ENCODE results near the gene PPP2R5B.
A peak's percentile ranks its signal among the peaks of the same experiment; 100 is the strongest.

PPP2R5B gene

DNA sequence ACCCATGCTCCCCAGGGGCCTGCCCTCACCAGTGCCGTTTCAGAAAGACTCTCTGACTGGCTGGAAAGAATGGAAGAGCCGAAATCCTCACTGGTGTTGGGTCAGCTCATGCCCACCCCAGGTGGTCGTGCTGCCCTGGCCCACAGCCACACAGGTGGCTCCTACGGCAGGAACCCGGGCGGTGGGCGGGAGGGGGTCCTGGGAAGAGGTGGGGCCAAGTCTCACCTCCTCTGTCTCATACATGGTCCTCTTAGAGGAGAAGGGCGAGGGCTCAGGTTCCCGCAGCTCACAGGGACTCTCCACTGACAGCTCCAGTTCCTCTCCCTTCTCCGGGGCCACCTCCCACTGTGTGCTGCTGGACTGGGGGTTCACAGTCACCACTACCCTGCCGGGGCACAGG is 15.7 kb upstream of the PPP2R5B start:
- no peak for DNase-seq (ENCODE audit: low read depth)

DNA sequence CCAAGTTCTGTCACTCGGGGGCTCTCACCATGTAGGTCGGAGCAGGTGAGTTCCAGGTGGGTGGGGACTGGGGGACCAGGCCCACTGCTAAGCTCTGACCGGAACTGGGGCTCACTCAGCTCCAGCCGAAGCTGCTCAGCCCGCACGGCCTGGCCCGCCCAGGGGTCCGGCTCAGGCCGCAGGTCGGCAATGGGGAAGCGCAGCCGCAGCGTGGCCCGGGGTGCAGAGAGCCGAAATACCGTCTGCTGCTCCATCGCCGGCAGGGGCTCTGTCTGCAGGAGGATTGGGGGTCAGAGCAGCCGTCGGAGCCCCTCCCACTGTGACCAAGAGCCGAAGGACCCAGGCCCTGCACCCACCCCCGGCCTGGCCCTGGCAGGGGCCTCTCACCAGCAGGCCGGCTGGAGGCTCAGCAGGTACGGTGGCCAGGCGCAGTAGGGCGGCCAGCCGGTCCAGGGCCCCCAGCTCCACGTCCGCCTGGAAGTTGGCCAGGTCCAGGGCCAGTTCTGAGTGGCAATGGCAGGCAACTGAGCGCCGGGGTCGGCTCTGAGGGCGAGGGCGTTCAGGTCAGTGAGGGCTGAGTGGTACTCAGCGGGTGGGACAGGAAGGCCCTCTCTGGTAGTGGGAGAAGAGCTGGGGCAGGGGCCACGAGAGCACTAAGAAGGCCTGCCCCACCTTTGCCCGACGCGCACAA is 14.7 kb upstream of the PPP2R5B start:
- no peak for DNase-seq (ENCODE audit: low read depth)

DNA sequence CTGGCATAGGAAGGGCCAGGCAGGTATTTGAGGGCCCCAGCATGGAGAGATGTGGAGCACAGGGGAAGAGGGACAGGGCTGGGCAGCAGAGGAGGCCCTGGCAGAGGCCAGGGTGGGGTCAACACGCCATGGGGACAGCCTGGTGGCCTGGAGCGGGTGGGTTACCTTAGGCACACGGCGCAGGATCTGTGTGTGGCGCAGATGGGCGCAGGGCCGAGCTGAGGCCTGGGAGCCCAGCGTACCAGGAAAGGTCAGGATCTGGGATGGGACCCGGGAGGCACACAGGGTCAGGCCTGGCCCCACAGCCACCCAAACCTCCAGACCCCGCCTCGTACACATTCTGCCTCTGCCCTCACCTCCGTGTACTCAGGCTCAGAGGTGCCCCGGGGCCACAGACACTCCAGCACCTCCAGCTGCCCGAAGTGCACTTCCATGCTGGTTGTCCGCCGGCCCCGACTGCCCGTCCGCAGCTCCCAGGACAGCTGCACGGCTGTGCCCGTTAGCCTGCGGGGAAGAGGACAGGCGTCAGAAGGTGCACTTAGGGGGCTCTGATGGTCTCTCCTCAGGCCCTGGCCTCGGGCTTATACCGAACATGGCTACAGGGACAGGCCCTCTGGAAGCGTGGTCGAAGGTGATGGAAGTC is 13.9 kb upstream of the PPP2R5B start:
- DNase-seq (ENCODE audit: low read depth) = no peak

DNA sequence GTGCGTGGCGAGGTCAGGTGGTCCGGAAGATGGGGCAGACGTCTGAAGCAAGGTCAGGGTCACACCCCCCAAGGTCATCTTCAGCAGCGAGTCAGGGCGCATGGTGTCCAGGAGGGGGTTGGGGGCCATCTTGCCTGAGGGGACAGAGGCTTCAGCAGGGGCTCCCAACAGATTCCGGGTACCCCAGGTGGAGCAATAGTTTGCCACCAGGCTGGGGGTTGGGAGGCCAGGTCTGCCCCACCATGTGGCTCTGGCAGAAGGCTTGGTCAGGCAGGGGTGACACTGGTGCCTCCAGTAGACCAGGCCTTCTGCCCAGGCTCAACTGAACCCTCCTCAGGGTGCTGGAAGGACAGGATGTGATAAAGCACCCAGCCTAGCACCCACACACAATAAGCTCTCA is 13.3 kb upstream of the PPP2R5B start:
- DNase-seq (ENCODE audit: low read depth) = no peak

DNA sequence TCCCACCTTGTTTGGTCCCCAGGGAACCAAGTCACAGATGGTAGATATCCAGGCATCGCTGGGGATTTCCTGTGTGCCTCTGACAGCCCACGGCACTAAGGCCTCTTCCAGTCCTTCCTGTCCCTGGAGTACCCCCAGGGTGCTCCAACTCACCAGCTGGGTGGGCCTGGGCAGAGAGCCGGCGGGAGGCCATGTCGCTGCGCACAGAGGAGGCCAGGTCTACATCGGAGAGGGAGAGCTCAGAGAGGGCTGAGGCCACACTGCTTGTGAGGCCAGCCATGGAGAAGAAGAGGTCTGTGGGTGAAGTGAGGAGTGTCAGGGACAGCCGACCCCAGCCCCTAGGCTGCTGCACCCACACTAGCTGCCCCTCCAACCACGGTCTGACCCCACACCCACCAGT is 12.8 kb upstream of the PPP2R5B start:
- no peak for DNase-seq (ENCODE audit: low read depth)

DNA sequence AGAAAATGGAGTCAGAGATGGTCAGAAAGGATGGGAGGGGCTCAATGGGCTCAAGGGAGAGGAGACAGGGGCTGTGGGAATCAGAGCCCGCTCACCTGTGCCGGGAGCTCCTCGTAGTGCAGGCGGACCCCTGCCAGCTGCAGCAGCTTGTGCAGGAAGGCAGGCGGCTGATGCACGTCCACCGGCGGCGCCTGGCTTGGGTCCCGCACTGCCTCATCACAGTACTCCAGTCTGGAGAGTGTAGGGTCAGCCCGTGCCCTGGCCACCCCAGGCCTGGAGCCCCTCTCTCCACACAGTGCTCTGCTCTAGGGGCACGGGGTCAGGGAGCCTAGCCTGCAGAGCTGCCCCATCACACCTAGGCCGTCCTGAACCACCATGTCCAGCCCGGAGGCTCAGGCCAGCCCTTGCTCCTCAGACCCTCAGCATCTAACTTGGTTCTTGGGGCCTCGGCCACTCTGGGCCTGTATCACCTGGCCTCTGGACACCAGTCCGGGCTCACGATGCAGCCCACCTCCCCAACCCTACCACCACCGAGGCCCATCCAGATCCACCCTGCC is 11.2 kb upstream of the PPP2R5B start:
- DNase-seq (ENCODE audit: low read depth) = no peak

DNA sequence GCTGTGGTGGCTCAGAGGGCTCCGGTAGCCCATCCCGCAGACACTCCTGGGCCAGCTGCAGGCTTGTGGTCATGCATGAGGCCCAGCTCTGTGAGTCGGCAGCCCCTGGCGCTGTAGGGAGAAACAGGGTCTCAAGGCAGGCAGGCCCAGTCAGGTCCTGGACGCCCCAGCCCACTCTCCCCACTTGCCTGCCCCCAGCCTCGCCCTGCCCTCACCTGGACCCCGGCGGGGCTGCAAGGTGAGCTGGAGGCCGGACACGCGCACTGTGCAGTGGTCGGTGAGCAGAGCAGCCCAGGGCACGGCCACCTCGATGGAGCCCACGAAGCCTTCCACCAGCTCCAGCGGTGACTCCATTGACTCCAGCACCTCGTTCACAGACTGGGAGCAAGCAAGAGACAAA is 10.4 kb upstream of the PPP2R5B start:
- DNase-seq (ENCODE audit: low read depth) = no peak

DNA sequence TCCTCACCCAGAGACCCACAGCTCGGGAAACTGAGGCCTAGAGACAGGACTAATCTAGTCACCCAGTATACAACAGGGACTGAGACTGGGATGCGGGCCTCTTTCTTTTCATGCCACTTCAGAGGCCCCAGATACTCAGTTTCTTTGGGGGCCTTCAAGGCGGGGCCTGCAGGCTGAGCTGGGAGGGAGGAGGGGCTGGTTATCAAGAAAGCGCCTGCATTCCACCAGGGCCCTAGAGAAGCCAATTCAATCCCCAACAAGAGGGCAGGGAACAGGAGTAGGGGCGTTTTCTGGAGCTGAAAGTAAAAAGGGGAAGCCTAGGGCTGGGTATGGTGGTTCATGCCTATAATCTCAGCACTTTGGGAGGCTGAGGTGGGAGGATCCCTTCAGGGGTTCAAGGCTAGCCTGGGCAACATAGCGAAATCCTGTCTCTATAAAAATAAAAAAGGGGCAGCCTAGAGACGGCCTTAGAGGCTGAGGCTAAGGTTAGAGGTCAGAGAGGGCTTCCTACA is 9.1 kb upstream of the PPP2R5B start:
- no peak for DNase-seq (ENCODE audit: low read depth)

DNA sequence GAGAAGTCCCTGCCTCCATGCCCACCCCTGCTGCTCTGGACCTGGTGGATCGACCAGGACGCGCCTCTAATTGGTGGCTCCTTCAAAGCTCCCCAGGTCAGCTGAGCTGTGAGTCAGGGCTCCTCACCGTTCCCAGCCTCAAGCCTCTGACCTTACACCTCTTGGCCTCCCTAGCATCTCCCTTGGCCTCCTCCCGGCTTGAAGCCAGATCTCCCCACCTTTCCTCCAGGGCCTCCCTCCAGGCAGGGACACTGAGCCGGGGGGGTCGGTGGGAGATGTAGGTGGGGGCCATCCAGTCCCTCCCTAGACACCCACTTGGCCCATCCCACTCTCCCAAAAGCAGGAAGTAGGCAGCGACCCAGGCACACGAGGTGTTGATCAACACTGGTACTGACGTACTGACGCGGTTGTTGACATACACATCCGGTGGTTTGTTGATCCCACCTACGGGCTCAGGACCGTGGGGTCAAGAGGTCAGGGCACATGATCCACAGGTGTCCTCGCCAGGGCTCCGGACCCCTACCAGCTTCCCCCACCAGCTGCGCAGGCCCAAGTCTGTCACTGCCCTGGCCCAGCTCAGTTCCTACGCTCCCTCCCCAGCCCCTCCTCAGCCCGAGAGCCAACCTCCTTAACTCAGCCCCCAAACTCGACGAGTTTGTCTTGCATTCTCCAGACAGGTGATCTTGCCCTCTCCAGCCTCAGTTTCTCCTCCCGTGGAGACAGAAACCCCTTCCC is 8.3 kb upstream of the PPP2R5B start:
- DNase-seq (ENCODE audit: low read depth) = peak; percentile 50

DNA sequence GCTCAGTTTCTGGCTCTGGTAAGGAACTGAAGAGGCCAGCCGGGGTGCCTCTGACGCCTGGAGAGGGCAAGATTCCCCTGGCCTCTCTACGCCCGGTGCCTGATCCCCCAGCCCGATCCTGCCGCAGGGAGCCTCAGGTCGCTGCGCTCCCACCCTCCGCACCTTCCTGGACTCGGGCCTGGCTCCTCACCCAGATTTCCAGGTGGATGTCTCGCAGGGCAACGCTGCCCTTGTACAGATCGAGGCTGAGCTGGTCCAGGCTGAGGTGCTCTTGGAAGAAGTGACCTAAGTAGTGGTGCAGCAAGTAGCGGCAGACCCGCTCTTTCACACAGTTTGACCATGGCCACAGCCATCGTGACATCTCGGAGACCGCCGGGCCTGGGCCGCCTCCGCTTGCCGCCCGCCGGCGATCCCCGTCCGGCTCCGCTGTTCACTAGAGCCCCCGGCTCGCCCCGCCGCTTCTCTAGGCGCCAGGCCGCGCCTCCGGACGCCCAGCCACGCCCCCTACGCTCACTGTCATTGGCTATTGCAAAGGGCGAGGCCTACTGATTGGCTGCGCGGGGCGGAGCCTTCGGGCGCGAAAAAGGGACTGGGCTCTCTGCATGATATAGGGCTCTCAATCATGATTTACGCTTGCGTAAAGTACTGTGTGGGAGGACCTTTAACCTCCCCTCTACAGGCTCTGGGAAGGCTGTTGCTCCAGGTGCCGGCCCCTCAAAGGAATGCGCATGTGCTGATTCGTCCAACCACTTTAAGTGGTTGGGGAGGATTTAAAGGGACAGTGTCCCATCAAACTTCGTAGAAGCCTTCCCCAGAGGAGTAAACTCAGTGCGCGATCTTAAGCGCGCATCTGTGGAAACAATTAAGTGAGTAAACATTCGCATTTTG is 7.5 kb upstream of the PPP2R5B start, which contains the start of gene ATG2A:
TSS of gene ATG2A (minus strand) at position 435 of the 888 bp plus-strand sequence. CDS start at position 361, 74 bp downstream.
- peak; percentile 100 for DNase-seq (ENCODE audit: low read depth)

DNA sequence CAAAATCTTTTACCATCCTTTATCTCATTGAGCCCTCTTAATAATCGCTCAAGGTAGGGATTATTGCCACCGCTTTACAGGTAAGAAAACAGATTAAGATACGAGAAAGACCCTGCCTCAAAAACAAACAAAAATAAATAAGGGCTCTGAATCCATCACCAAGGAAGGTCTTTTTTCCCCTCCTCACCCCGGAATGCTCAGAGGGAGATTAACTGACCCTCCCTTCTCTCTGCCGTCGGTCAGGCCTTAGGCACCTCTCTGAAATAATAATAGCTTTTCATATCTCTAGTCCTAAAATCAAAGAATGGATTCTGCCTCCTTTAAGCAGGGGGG is 6.9 kb upstream of the PPP2R5B start:
- DNase-seq (ENCODE audit: low read depth) = no peak

DNA sequence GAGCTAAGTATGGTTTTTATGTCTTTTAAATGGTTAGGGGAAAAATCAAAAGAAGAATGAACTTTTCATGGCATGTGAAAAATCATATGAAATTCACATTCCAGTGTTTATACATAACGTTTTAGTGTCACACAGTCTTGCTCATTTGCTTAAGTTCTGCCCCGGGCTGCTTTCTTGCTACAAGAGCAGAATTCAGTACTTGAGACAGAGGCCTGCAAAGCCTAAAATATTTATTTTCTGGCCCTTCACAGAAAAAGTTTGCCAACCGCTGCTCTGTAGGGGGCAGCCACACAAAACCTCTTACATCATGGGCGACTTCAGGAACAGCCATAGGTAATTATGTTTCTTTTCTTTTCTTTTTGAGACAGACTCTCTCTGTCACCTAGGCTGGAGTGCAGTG is 6.5 kb upstream of the PPP2R5B start:
- peak; percentile 70 for DNase-seq (ENCODE audit: low read depth)

DNA sequence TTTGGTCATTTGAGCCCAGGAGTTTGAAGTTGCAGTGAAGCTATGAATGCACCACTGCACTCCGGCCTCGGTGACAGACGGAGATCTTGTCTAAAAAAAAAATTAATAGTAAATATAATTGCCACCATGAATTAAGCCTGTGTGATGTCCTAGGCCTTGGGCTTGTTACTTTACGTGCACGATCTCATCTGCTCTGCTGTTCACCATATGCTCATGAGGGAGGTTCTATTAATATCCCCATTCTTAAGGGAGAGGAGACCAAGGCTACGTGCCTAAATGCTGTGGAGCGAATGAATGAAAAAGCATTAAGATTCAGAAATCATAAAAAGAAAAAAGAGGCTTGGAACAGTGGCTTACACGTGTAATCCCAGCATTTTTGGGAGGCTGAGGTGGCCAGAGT is 4.9 kb upstream of the PPP2R5B start:
- no peak for DNase-seq (ENCODE audit: low read depth)

DNA sequence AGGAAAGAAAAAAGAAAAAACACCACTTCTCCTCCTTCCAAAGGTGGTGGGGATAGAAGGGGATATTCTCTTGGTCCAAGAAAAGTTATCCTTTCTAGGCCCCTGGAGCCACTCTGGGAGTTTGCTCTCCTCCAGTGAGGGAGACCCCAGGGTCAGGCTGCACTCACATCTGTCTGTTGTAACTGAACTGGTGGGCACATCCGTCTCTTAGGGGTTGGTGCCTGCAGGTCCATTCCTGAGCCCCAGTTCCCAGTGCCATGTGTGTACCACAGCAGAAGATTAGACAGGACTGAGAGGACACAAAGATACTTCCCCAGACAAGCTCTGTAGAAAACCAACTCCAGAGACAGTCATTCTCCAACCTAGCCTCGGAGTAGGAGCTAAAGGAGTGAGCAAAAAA is 4.4 kb upstream of the PPP2R5B start:
- DNase-seq (ENCODE audit: low read depth) = no peak

DNA sequence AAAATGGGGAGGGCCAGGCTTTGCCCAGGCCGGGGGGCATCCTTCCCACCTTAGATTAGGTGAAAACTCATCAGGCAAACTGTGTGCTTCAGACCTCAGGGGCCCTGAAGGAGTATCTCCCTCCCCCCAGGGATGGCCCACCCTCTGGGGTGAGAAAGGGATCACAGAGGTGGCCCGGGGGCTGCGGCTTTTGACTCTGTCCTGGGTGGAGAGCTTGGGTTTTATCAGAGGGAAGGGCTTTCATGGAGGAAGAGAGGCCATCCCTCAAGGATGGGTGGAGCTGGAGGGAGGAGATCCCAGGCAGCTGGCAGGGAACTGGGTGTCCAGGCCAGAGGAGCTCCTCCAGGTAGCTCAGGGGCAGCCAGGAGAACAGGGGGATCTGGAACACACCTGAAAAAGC is 3.1 kb upstream of the PPP2R5B start:
- no peak for DNase-seq (ENCODE audit: low read depth)

DNA sequence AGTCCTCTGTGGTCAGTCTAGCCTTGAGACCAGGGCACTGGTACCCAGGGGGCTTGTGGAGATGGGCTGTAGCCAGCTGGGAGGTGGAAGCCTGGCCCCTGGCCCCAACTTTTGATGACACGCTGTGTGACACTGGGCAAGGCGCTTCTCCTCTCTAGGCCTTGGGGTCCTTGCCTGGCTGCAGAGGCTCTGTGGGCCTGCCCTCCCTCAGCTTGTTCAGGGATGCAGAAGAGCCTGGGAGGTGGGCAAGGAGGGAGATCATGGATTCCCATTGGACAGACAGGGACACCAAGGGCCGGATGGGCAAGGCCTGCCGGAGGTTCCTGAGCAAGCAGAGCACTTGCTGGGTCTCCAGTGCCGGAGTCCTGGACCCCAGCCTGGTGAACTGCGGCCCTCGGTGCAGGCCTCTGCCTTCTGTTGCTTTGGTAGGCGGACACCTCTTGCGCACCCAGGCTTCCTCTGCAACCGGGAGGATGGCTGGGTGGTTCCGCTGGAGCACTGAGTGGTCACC is 1.3 kb upstream of the PPP2R5B start:
- no peak for DNase-seq (ENCODE audit: low read depth)

DNA sequence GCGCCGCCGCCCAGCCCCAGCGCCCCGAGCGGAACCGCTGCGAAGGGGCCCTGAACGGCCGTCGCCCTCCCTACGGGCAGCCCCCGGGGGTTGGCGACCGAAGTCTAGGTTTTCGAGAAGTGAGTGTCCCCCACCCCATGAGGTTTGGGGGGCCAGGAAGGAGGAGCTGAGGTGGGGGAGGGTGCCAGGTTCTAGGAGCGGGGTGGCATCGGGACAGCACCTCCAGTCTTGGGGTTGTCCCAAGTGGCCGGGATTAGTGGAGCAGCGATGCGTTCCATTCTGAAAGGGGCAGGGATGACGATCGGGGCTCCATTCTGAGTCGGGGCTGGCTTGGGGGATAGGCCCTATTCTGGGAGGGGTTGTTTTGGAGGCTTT is 408 bp downstream of the PPP2R5B start:
- no peak for DNase-seq (ENCODE audit: low read depth)

DNA sequence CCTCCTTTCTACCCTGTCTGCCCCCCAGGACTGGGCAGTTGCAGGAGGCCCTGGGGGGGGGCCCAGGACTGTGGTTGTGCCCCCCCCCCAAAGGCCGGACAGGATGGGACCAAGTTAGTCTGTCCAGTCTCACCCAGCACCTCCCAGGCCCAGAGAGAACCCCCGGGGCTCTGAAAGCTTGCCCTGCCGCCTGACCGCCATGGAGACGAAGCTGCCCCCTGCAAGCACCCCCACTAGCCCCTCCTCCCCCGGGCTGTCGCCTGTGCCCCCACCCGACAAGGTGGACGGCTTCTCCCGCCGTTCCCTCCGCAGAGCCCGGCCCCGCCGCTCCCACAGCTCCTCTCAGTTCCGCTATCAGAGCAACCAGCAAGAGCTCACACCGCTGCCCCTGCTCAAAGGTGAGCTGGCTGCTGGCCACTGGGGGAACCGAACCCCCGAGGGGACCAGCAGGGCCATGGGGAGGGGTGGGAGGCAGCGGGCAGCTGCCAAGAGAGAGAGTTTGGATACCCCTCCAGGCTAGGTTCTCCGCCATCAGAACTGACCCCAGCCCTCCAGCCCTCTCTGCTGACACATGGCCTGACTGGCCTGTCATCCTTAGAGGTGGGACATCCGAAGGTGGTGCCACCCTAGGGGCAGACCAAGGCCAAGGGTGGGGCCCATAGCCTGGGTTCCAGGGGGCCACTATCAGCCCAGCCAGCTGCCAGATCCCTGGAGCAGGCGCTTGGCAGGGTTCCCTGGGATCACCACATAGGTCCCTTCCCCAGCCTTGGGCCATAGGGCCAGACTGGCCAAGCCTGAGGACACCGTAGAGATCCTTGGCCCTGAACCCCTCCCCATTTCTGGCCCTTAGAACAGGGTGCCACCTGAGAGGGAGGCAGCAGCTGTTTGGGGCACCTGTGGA is 1.3 kb downstream of the PPP2R5B start:
- no peak for DNase-seq (ENCODE audit: low read depth)

DNA sequence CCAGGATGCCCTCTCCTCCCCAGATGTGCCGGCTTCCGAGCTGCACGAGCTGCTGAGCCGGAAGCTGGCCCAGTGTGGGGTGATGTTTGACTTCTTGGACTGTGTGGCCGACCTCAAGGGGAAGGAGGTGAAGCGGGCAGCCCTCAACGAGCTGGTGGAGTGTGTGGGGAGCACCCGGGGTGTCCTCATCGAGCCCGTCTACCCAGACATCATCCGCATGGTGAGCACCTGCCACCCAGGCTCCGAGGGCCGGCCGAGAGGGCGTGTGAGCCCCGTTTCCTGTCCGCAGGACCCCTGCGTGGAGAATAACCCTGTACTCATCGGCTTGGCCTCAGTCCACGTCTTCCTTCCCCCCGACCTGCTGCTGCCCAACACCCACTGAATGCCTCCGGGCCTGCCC is 2.2 kb downstream of the PPP2R5B start:
- no peak for DNase-seq (ENCODE audit: low read depth)

DNA sequence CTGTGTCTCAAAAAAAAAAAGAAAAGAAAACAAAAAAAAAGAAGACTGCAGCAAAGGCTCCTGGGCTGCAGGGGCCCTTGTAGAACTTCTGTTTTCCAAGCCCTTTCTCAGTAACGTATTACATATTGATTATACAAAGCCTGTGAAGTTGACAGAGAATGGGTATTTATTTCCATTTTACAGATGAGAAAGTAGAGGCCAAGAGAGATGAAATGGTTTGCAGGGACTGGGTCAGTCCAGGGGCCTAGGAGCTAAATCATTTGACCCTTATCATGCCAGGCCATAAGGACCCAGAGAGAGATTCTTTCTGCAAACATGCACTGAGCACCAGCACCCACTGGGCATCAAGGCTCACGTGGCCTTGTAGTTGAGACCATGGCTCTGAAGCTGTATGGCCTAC is 4.5 kb downstream of the PPP2R5B start:
- DNase-seq (ENCODE audit: low read depth) = no peak

DNA sequence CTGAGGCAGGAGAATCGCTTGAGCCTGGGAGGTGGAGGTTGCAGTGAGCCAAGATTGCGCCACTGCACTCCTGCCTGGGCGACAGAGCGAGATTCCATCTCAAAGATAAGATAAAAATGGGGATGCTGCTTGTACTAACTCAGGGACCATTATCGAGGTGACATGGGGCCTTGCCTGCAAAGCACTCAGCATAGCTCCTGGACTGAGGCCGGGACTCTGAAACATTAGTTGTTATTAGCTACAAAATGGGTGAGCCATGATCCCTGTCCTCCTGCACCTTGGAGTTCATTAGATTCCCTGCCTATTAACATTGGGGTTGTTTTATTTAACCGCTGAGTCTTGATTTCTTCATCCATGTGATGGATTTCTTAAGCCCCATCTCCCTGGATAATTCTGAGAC is 5.1 kb downstream of the PPP2R5B start:
- DNase-seq (ENCODE audit: low read depth) = no peak
